GM23248 (cell line): ENCODE measurements around the gene SLC7A1. TPM values are rescaled to one million over a fixed set of nuclear protein-coding genes. Genes with fewer than 3 reads are reported as not detected.
"Not testable (repeated sequence)": the region's sequence is repeated elsewhere in the genome, so short reads cannot be mapped to it uniquely, and the experiment has no call there.

Source experiments
- DNase-seq: peaks from one replicate; pipeline ENCODE4 v3.0.0-alpha.2; 2015
- H2AFZ ChIP-seq: fragments of 200-600 bp; sonication (generic); 2 replicates; pipeline ENCODE4 v1.6.1; 2016; ENCODE audit warnings: antibody characterized with exemption
- H3F3A ChIP-seq: fragments of 200-600 bp; sonication (generic); 2 replicates; pipeline ENCODE4 v1.6.1; 2016; ENCODE audit warnings: mild to moderate bottlenecking, antibody characterized with exemption, mixed run types; ENCODE audit not compliant: insufficient read depth
- H3K27ac ChIP-seq: fragments of 200-600 bp; sonication (generic); 2 replicates; pipeline ENCODE4 v1.5.1; 2016; ENCODE audit warnings: mild to moderate bottlenecking
- H3K27me3 ChIP-seq: fragments of 200-600 bp; sonication (generic); replicated peaks from 2 replicates; pipeline ENCODE4 v1.6.1; 2016; ENCODE audit warnings: mild to moderate bottlenecking; ENCODE audit not compliant: insufficient read depth
- H3K36me3 ChIP-seq: fragments of 200-600 bp; sonication (generic); 2 replicates; pipeline ENCODE4 v1.6.1; 2016; ENCODE audit warnings: low read depth, mild to moderate bottlenecking
- H3K4me1 ChIP-seq: fragments of 200-600 bp; sonication (generic); 2 replicates; pipeline ENCODE4 v1.6.1; 2016; ENCODE audit warnings: mild to moderate bottlenecking; ENCODE audit not compliant: insufficient read depth
- H3K4me2 ChIP-seq: fragments of 200-600 bp; sonication (generic); one replicate; pipeline ENCODE4 v1.6.1; 2016; ENCODE audit warnings: mild to moderate bottlenecking; ENCODE audit not compliant: unreplicated experiment
- H3K4me3 ChIP-seq: fragments of 200-600 bp; sonication (generic); 2 replicates; pipeline ENCODE4 v1.5.1; 2016; ENCODE audit warnings: mild to moderate bottlenecking
- H3K79me2 ChIP-seq: fragments of 200-600 bp; sonication (generic); 2 replicates; pipeline ENCODE4 v1.6.1; 2016; ENCODE audit warnings: mild to moderate bottlenecking; ENCODE audit not compliant: insufficient read depth
- H3K9ac ChIP-seq: fragments of 200-600 bp; sonication (generic); 2 replicates; pipeline ENCODE4 v1.6.1; 2016; ENCODE audit warnings: mild to moderate bottlenecking
- H3K9me2 ChIP-seq: fragments of 200-600 bp; sonication (generic); 2 replicates; pipeline ENCODE4 v1.6.1; 2016; ENCODE audit warnings: mixed run types, mild to moderate bottlenecking, moderate library complexity; ENCODE audit not compliant: insufficient read depth
- H3K9me3 ChIP-seq: fragments of 200-600 bp; sonication (generic); one replicate; pipeline ENCODE4 v1.6.1; 2017; ENCODE audit warnings: low read depth
- H4K20me1 ChIP-seq: fragments of 200-600 bp; sonication (generic); 2 replicates; pipeline ENCODE4 v1.6.0; 2016; ENCODE audit not compliant: insufficient read depth
- EZH2 ChIP-seq: fragments of 200-600 bp; sonication (generic); IDR thresholded peaks from 2 replicates; pipeline ENCODE4 v1.6.1; 2018; ENCODE audit warnings: antibody characterized with exemption, mild to moderate bottlenecking; ENCODE audit not compliant: insufficient read depth, poor library complexity, severe bottlenecking
- EZH2phosphoT487 ChIP-seq: fragments of 200-600 bp; sonication (generic); IDR thresholded peaks from 2 replicates; pipeline ENCODE4 v1.6.1; 2018; ENCODE audit warnings: antibody characterized with exemption, moderate library complexity, mild to moderate bottlenecking, low read depth; ENCODE audit not compliant: insufficient read depth
- WGBS, 2 experiments: methylation state at CpG; one replicate each; pipeline ENCODE4 v1.1.6; 2015 to 2017; ENCODE audit warnings: low lambda C conversion rate in 2 of 2, low coverage in 1 of 2; ENCODE audit errors: missing lambda C conversion rate in 2 of 2; 5-methylcytosine and 5-hydroxymethylcytosine counted together
- in situ Hi-C: fragments of 300-500 bp; cut with MboI; formaldehyde crosslinking; loops from 2 replicates; pipeline ENCODE4 v1.15.0; 2020
- polyA plus RNA-seq: library from polyadenylated mRNA; unstranded; fragments of >200 nt; fragmentation: Nextera tagmentation; extraction: Ambion mirVana; gene quantifications from 2 replicates; pipeline ENCODE4 v1.2.1, GENCODE V29; 2016
- total RNA-seq: library from RNA; depleted of rRNA; stranded (reverse); fragments of >200 nt; shearing (Covaris generic); gene quantifications from 2 replicates; pipeline ENCODE4 v1.2.3, GENCODE V29; 2014; rRNA removed

SLC7A1 gene
- total RNA-seq (34.7 and 52.0 TPM in 2 replicates), polyA plus RNA-seq (37.8 and 38.6 TPM in 2 replicates)

GRCh38 chr13:29595380-29596063 is at the start of gene SLC7A1:
SLC7A1 (minus strand) TSS chr13:29595688; CDS start chr13:29536188, 59,500 bp downstream.
- DNase-seq: peak; percentile 96
- H3K36me3 ChIP-seq: no peaks in the 10 kb centered on the region
- H3K9me3 ChIP-seq: no peaks in the 10 kb centered on the region
- peaks cover 35% of the 10 kb centered on the region for H3K4me1 ChIP-seq
- H3K79me2 ChIP-seq: peaks cover 47% of the 10 kb centered on the region
- in situ Hi-C loops: no loop called here
- peak within 1 kb of the TSS; percentile 61 for H2AFZ ChIP-seq
- no peaks in the 10 kb centered on the region for H3K27me3 ChIP-seq
- peaks cover 37% of the 10 kb centered on the region for H3F3A ChIP-seq
- H3K9me2 ChIP-seq: no peaks in the 10 kb centered on the region
- TF ChIP-seq EZH2phosphoT487: no peak
- TF ChIP-seq EZH2: no peak
- WGBS, 2 experiments: 1% methylated on average over 25 to 67 of the region's 98 CpGs
- H3K27ac ChIP-seq: peak within 1 kb of the TSS; percentile 99
- H3K4me2 ChIP-seq: peak within 1 kb of the TSS; percentile 98
- H3K9ac ChIP-seq: peak within 1 kb of the TSS; percentile 99
- no peaks in the 10 kb centered on the region for H4K20me1 ChIP-seq
- H3K4me3 ChIP-seq: peak within 1 kb of the TSS; percentile 94

- no peak for DNase-seq
- Histone ChIP-seq H3K27me3 (no peaks in the 10 kb centered on the region), H3K4me2 (no peak overlapping the region), H2AFZ (no peak overlapping the region), H3K9me2 (no peaks in the 10 kb centered on the region), H3K9ac (no peak overlapping the region), H3K36me3 (no peaks in the 10 kb centered on the region), H3F3A (no peaks in the 10 kb centered on the region), H3K79me2 (no peaks in the 10 kb centered on the region), H3K4me1 (no peaks in the 10 kb centered on the region), H4K20me1 (no peaks in the 10 kb centered on the region), H3K27ac (no peak overlapping the region), H3K9me3 (no peaks in the 10 kb centered on the region), H3K4me3 (no peak overlapping the region)
- TF ChIP-seq EZH2phosphoT487 (no peak), EZH2 (no peak)
- WGBS, 2 experiments: 76 to 84% methylated on average over 4 of the region's 4 CpGs
- in situ Hi-C loops: no loop called here
Measured at GRCh38 chr13:29640665-29641064, 45.2 kb upstream of the SLC7A1 start.

GRCh38 chr13:29636831-29637230 is 41.3 kb upstream of the SLC7A1 start:
- H3K27ac ChIP-seq, in situ Hi-C loops, H3K9me3 ChIP-seq, H3K4me3 ChIP-seq, H3K4me2 ChIP-seq, H3F3A ChIP-seq, DNase-seq, H3K9ac ChIP-seq, H3K9me2 ChIP-seq, H3K4me1 ChIP-seq, H3K79me2 ChIP-seq, H3K27me3 ChIP-seq, H3K36me3 ChIP-seq, H4K20me1 ChIP-seq, H2AFZ ChIP-seq: not testable (repeated sequence)
- 69 to 86% methylated on average over 4 of the region's 4 CpGs for whole genome bisulfite sequencing, 2 experiments

- Histone ChIP-seq H3K27me3 (no peaks in the 10 kb centered on the region), H3K27ac (no peak overlapping the region)
Measured at GRCh38 chr13:29624997-29625396, 29.5 kb upstream of the SLC7A1 start.

More at GRCh38 chr13:29624997-29625396, 29.5 kb upstream of the SLC7A1 start:
- H3F3A ChIP-seq: peaks cover 23% of the 10 kb centered on the region
- no peak for DNase-seq
- in situ Hi-C loops: no loop called here
- 94 to 97% methylated on average over 5 of the region's 5 CpGs for WGBS, 2 experiments
- H3K36me3 ChIP-seq: no peaks in the 10 kb centered on the region
- no peak overlapping the region for H2AFZ ChIP-seq
- H3K4me3 ChIP-seq: no peak overlapping the region
- H3K79me2 ChIP-seq: no peaks in the 10 kb centered on the region
- peaks cover 24% of the 10 kb centered on the region for H3K4me1 ChIP-seq
- H4K20me1 ChIP-seq: no peaks in the 10 kb centered on the region
- TF ChIP-seq EZH2 (no peak), EZH2phosphoT487 (no peak)
- H3K9ac ChIP-seq: no peak overlapping the region
- H3K9me3 ChIP-seq: no peaks in the 10 kb centered on the region
- no peaks in the 10 kb centered on the region for H3K9me2 ChIP-seq
- no peak overlapping the region for H3K4me2 ChIP-seq
